ENCODE results near the gene TPSAB1.
"Not testable (repeated sequence)": the region's sequence is repeated elsewhere in the genome, so short reads cannot be mapped to it uniquely, and the experiment has no call there.

The TPSAB1 gene

GRCh38 chr16:1253701-1254364 is 13.3 kb downstream of the TPSAB1 start:
- not testable (repeated sequence) for DNase-seq

- DNase-seq: not testable (repeated sequence)
These were observed 14.3 kb downstream of the TPSAB1 start for GRCh38 chr16:1254821-1255220.

DNA sequence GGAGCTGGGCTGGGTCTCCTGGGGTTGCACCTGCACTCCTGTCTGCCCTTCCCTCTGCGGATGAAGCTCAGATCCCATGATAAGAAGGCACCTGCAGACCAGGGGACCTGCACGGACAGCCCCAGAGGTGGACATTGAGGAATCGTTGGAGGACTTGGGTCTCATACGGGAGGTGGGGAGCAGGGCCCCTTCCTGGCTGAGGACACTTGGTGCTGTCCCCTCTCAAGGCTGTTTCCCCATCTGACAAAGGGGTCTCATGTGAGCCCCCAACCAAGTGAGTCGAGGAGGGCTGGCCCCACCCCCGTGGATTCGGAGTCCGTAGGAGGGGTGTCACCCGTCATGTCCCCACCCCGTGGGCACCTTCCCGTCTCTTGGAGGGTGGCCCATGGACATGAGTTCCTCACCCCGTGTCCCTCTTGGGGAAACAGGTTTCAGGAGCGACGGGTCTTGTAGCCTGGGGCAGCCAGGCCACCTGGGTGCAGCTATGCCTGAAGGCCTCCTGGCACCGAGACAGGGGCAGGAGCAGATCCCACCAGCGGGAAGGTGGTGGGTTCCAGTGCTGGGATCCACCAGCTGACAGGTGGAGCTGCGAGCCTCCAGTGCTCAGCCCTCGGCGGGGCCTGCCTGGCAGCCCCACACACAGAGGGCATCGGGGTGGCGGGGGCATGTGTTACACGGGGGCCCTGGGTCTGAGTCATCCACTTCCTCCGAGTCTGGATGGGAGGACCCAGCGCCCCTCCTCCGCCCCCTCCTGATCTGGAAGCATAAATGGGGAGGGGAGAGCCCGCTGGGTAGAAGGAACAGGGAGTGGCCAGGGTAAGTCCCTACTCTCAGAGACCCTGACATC is 15.0 kb downstream of the TPSAB1 start, which contains the start of gene TPSD1:
Gene TPSD1 (plus strand): TSS at position 794 of the 847 bp plus-strand sequence. CDS start 212 bp downstream, outside the sequence.
- DNase-seq: not testable (repeated sequence)

GRCh38 chr16:1256296-1256873 is 15.9 kb downstream of the TPSAB1 start:
- DNase-seq: not testable (repeated sequence)

- no peak for DNase-seq
These were observed 16.4 kb downstream of the TPSAB1 start for GRCh38 chr16:1256874-1257322.

- no peak for DNase-seq
These were observed 17.2 kb downstream of the TPSAB1 start for GRCh38 chr16:1257561-1258224.

GRCh38 chr16:1258225-1258600 is 17.7 kb downstream of the TPSAB1 start:
- DNase-seq: no peak

DNA sequence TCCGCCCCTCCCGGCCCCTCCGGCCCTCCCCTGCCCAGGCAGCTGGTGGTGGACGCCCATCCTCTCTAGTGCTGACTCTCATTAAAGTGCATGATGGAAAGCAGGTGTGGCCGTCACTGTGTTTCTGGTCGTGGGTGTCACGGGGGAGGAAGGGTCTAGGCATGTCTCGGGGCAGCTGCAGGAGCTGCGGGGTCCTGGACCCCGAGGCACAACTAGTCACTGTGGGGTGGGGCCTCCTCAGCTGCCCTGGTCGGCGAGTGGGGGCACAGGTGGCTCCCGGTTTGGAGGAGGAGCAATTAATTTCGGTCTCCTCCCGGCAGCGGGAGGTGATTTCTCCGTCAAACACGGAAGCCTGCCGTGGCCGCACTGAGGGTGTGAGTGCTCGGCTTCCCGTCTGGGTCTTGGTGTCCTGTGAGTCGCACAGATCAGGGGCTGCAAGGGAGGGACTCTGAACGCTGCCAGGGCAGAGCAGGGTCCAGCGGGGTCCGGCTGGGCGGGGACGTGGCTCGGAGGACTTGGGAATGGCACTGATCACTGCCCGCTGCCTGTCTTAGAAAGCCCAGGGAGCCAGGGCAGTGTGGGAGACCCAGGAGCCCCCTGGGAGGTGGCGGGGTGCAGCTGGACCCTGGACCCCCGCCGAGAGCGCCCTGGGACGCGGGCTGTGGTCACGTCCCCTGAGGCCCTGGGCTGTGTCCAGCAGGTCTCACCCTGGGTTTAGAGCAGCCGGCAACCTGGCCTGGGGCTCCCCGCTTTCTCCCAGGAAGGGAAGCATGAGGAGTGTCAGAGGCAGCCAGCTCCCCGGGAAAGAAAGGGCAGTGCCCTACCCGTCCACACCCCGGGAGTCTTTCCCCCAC is 18.6 kb downstream of the TPSAB1 start:
- no peak for DNase-seq

DNA sequence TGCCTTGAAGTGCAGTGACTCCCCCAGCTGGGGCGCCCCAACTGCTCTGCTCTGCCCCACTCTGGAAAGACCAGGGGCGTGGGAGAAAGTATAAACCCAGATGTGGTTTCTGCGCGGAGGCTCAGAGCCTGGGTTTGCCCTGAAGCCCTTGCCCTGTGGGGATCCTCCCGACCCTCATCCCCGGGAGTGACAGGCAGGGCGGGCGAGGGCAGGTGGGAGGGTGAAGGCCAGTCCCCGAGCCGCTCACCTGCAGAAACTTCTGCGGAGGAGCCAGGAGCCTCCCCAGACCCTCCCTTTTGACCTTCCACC is 19.2 kb downstream of the TPSAB1 start:
- no peak for DNase-seq

- no peak for DNase-seq
These were observed 19.7 kb downstream of the TPSAB1 start for GRCh38 chr16:1260101-1260680.

- DNase-seq: no peak
These were observed 20.8 kb downstream of the TPSAB1 start for GRCh38 chr16:1261131-1261892.

- DNase-seq: no peak
These were observed 21.8 kb downstream of the TPSAB1 start for GRCh38 chr16:1262210-1262845.

- no peak for DNase-seq
These were observed 22.3 kb downstream of the TPSAB1 start for GRCh38 chr16:1262846-1263221.

GRCh38 chr16:1263591-1264344 is 23.3 kb downstream of the TPSAB1 start:
- DNase-seq: no peak

DNA sequence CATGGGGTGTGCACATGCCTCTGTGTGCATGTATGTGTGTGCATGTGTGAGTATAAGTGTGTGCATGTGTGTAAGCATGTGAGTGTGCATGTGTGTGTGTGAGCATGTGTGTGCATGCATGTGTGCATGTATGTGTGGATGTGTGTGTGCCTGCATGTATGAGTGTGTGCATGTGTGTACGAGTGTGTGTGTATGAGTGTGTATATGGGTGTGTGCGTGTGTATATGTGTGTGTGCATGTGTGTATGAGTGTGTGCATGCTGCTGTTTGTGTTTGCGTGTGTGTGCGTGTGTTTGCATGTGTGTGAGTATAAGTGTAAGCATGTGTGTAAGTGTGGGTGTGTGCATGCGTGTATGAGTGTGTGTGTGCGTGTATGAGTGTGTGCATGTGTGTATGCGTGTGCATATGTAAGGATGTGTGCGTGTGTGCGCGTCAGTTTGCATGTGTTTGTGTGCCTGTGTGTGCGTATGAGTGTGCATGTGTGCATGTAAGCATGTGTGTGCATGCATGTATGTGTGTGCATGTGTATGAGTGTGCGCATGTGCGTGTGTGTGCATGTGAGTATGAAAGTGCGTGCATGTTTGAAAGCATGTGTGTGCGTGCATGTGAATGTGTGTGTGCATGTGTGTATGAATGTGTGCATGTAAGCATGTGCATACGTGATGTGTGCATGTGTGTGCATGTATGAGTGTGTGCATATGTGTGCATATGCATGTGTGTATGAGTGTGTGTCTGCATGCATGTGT is 24.0 kb downstream of the TPSAB1 start:
- DNase-seq: no peak

DNA sequence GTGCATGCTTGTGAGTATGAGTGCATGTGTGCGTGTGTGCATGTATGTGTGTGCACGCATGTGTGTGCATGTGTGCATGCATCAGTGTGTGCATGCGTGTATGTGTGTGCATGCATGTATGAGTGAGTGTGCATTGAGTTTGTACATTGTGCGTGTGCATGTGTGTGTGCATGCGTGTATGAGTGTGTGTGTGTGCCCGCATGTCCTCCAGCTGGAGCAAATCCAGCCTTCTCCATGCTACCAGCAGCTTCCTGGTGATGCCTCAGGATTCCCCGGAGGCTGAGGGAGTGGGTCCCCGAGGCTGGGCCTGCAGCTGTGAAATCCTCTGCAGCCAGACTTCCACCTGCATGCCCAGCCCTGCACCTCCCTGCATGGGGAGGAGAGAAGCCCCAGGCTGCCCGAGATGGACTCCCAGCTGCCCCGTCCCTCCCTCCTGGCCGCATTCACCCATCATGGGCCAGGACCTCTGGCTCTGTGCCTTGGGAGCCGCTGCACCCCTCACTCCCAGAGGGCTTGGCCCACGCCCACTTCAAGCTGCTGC is 24.7 kb downstream of the TPSAB1 start:
- DNase-seq: no peak

- no peak for DNase-seq
These were observed 25.3 kb downstream of the TPSAB1 start for GRCh38 chr16:1265826-1266225.

DNA sequence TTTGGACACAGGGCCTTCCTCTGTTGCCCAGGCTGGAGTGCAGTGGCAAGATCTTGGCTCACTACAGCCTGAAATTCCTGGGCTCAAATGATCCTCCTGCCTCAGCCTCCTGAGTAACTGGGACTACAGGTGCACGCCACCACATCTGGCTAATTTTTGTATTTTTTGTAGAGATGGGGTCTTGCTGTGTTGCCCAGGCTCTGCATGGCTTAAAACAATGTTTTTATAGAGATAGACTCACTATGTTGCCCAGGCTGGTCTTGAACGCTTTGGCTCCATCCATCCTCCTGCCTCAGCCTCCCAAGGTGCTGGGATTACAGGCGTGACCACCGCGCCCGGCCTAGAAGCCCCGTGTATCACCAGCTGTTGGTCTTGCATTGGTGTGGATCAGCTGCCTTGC is 28.9 kb downstream of the TPSAB1 start:
- DNase-seq: not testable (repeated sequence)

- DNase-seq: no peak
These were observed 30.8 kb downstream of the TPSAB1 start for GRCh38 chr16:1271380-1271723.
